ENCODE measurements around the gene SFT2D3.

The SFT2D3 gene

GRCh38 chr2:127701193-127701650, at the start of gene SFT2D3:
Gene SFT2D3, plus strand, starts transcription at chr2:127701497. Its CDS starts 32 bp downstream, at chr2:127701529.
- peak; percentile 82 to 83 for DNase-seq (ENCODE audit: low read depth in 1 of 2, low spot score in 1 of 2)

- no peak for DNase-seq (ENCODE audit: low read depth in 1 of 2, low spot score in 1 of 2)
Measured at GRCh38 chr2:127651971-127652550, 49.2 kb upstream of the SFT2D3 start.

- no peak for DNase-seq (ENCODE audit: low read depth in 1 of 2, low spot score in 1 of 2)
Measured at GRCh38 chr2:127652786-127653357, 48.4 kb upstream of the SFT2D3 start.

GRCh38 chr2:127653421-127654083, 47.7 kb upstream of the SFT2D3 start:
- no peak for DNase-seq (ENCODE audit: low read depth in 1 of 2, low spot score in 1 of 2)

- no peak for DNase-seq (ENCODE audit: low read depth in 1 of 2, low spot score in 1 of 2)
Measured at GRCh38 chr2:127654084-127654837, 47.0 kb upstream of the SFT2D3 start.

GRCh38 chr2:127654838-127655175, 46.5 kb upstream of the SFT2D3 start:
- DNase-seq (ENCODE audit: low read depth in 1 of 2, low spot score in 1 of 2): no peak

GRCh38 chr2:127655209-127656073, 45.9 kb upstream of the SFT2D3 start:
- DNase-seq (ENCODE audit: low read depth in 1 of 2, low spot score in 1 of 2): no peak

GRCh38 chr2:127656569-127657231, 44.6 kb upstream of the SFT2D3 start:
- DNase-seq (ENCODE audit: low read depth in 1 of 2, low spot score in 1 of 2): no peak

GRCh38 chr2:127657232-127657595, 44.1 kb upstream of the SFT2D3 start:
- no peak for DNase-seq (ENCODE audit: low read depth in 1 of 2, low spot score in 1 of 2)

GRCh38 chr2:127658146-127658545, 43.2 kb upstream of the SFT2D3 start:
- no peak for DNase-seq (ENCODE audit: low read depth in 1 of 2, low spot score in 1 of 2)

- DNase-seq (ENCODE audit: low read depth in 1 of 2, low spot score in 1 of 2): no peak
Measured at GRCh38 chr2:127658641-127659407, 42.5 kb upstream of the SFT2D3 start.

- no peak for DNase-seq (ENCODE audit: low read depth in 1 of 2, low spot score in 1 of 2)
Measured at GRCh38 chr2:127659408-127660290, 41.6 kb upstream of the SFT2D3 start.

- DNase-seq (ENCODE audit: low read depth in 1 of 2, low spot score in 1 of 2): no peak
Measured at GRCh38 chr2:127660291-127660578, 41.1 kb upstream of the SFT2D3 start.

- DNase-seq (ENCODE audit: low read depth in 1 of 2, low spot score in 1 of 2): no peak
Measured at GRCh38 chr2:127661072-127661649, 40.1 kb upstream of the SFT2D3 start.

GRCh38 chr2:127661949-127662510, 39.3 kb upstream of the SFT2D3 start:
- DNase-seq (ENCODE audit: low read depth in 1 of 2, low spot score in 1 of 2): no peak

- DNase-seq (ENCODE audit: low read depth in 1 of 2, low spot score in 1 of 2): no peak
Measured at GRCh38 chr2:127662937-127663565, 38.2 kb upstream of the SFT2D3 start.

- DNase-seq (ENCODE audit: low read depth in 1 of 2, low spot score in 1 of 2): no peak
Measured at GRCh38 chr2:127663566-127664064, 37.7 kb upstream of the SFT2D3 start.
